HFF-Myc (cell line): ENCODE measurements around the gene POLR2L.

Source experiments
- DNase-seq: peaks from one replicate; pipeline ENCODE4 v3.0.0-alpha.2; 2011; ENCODE audit warnings: low read depth; ENCODE audit errors: extremely low read depth
- H3K4me3 ChIP-seq: replicated peaks from 2 replicates; pipeline ENCODE4 v1.5.1; 2011; ENCODE audit warnings: low read depth, mild to moderate bottlenecking, control low read depth, low read length
- CTCF ChIP-seq: IDR thresholded peaks from 2 replicates; pipeline ENCODE4 v1.5.1; 2012; ENCODE audit warnings: mild to moderate bottlenecking, low read depth, low read length, control low read depth; ENCODE audit errors: missing control alignments

Gene POLR2L

DNA sequence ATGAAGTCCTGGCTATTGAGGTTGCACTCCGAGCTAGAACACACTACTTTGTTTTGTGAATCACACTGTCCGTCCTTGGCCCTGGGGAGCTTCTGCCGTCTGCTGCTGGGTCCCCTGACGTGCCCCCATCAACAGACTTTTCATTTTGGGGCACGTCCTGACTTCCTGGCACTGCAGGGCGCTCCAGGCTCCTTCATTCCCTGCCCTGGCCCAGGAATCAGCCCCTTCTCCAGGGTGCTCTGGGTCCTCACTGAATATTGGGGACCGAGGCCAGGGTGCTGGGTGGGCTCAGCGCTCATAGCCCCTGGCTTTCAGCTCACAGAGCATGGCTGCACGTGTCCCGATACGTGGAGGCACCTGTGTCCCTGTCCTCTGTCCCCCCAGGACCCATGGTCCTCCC lies 22.6 kb upstream of the POLR2L start:
- no peak for DNase-seq
- TF ChIP-seq CTCF, result no peak
- H3K4me3 ChIP-seq, result no peak overlapping the region

DNA sequence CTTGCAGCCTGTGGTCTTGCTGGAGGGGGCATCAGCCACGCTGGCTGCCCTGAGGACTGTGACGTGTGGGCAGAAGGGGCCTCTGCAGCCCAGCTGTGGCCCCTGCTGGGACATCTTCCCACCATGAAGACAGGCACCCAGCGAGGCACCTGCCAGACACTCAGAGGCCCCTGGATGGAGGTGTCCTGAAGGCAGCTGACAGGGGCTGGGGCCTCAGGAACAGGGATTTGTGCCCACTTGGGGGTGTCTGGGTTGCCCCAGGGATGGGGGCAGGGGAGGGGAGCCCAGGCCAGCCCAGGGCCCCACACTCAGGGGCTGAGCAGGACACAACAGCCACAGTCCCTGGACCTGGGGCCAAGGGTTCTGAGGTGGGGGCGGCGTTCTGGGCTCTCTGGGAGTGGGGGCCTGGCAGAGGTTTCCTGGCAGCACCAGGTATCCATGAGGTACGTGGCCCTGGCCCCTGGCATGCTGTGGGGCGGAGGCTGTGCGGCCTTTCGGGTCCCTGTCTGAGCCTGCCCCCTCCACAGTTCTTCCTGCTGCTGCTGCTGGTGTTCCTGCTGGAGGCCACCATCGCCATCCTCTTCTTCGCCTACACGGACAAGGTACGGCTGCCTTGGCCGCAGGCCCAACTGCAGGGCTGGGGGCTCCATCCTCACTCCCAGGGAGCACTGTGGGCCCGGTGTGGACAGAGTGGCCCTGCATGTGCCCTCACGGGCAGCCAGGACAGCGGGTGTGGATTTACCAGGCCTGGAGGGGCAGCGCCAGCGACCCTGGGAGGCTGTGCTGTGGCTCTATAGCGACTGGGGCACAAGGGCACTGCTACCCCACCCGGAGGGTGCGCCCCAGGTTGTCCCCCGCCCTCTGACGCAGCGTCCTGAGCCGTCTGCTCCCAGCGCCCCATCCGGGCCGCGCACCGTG lies 21.8 kb upstream of the POLR2L start:
- H3K4me3 ChIP-seq, result no peak overlapping the region
- TF ChIP-seq CTCF, result no peak
- no peak for DNase-seq

- no peak for DNase-seq
- H3K4me3 ChIP-seq, result no peak overlapping the region
Observed at GRCh38 chr11:863023-863909, 20.9 kb upstream of the POLR2L start.

DNA sequence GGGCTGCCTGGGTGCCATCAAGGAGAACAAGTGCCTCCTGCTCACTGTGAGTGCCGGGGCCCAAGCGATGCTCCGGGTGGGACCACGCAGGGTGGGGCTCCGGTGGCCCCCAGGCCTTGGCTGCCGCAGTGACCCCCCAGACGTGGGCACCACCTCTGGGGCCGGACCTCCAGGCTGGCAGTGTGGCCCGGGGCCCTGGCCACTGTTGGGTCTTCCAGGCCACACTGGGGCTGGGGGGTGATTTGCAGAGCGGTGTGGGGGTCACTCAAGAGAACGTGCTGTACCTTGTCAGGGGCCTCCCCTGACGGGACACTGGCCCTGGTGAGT lies 20.3 kb upstream of the POLR2L start:
- H3K4me3 ChIP-seq, result no peak overlapping the region
- TF ChIP-seq CTCF, result no peak
- no peak for DNase-seq

More at GRCh38 chr11:863023-863909, 20.9 kb upstream of the POLR2L start:
- no peak for TF ChIP-seq CTCF

GRCh38 chr11:862081-862661 lies 19.8 kb upstream of the POLR2L start:
- DNase-seq, result no peak
- TF ChIP-seq CTCF, result no peak
- H3K4me3 ChIP-seq, result no peak overlapping the region

DNA sequence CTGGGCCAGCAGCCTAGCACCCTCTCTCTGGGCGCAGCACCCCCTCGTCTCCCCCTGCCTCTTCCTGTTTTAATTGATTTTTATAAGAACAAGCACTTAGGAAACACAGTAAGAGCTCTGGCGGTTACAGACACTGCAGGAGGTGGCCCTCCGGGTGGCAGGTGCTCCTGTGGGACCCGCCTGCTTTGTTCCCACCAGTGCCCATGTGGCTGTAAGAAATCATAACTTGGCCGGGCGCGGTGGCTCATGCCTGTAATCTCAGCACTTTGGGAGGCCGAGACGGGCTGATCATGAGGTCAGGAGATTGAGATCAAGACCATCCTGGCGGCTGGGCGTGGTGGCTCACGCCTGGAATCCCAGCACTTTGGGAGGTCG lies 18.8 kb upstream of the POLR2L start:
- DNase-seq, result no peak
- TF ChIP-seq CTCF, result no peak

More for the DNA sequence above, 18.8 kb upstream of the POLR2L start:
- no peak overlapping the region for H3K4me3 ChIP-seq
